Upper lobe of left lung (tissue), 4 donors: ENCODE data around the gene LMBR1.

Experiments used
- CTCF ChIP-seq, 6 experiments: fragments of 450-650 bp in 4 of 6; fragments of 200-600 bp in 2 of 6; sonication (generic) in 2 of 6; IDR thresholded peaks; one replicate each; pipeline ENCODE4 v1.5.1; 2016 to 2019; ENCODE audit warnings: antibody characterized with exemption in 6 of 6
- EP300 ChIP-seq, 4 donors: sonication (generic); formaldehyde crosslinking; IDR thresholded peaks; one replicate each; pipeline ENCODE4 v1.5.1; 2017; ENCODE audit warnings: antibody characterized with exemption in 4 of 4, control low read depth in 2 of 4
- POLR2A ChIP-seq, 4 donors: fragments of 450-650 bp; IDR thresholded peaks; one replicate each; pipeline ENCODE4 v1.5.1; 2016 to 2017; ENCODE audit warnings: antibody characterized with exemption in 4 of 4, mild to moderate bottlenecking in 2 of 4
- POLR2AphosphoS5 ChIP-seq, 2 donors: sonication (generic); formaldehyde crosslinking; IDR thresholded peaks; one replicate each; pipeline ENCODE4 v1.5.1; 2017; ENCODE audit warnings: antibody characterized with exemption in 2 of 2

DNA sequence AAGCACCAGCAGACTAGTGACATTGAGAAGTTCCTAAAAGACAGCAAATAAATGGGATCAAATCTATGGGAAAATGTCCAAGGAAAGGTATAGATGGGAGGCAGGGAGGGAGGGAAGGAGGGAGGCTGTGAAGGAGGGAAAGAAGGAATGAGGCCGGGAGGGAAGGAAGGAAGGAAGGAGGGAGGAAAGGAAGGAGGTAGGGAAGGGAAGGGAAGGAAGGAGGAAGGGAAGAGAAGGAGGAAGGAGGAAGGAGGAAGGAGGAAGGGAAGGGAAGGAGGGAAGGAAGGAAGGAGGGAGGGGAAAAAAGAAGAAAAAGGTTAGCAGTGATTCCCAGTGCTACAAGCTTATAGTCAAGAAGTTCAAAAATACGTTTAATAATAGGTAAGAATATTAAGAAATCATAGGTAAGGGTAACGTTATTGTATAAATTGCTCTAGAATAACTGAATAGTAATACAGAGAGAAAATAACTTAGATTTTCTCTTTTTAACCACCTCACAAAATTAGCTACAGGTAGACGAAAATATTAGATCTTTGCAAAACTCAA lies 106.9 kb downstream of the LMBR1 start:
- TF ChIP-seq POLR2A (IDR thresholded peaks at IDR 0.05) (no peak), CTCF (IDR thresholded peaks at IDR 0.05) (no peak), EP300 (IDR thresholded peaks at IDR 0.05) (no peak), POLR2AphosphoS5 (IDR thresholded peaks at IDR 0.05) (no peak)
